Fibroblast of skin of right biceps (primary cell): ENCODE measurements around the gene EXOC3L4.

ENCODE experiments used
- DNase-seq: peaks from one replicate; pipeline ENCODE4 v3.0.0-alpha.2; 2013

The EXOC3L4 gene

DNA sequence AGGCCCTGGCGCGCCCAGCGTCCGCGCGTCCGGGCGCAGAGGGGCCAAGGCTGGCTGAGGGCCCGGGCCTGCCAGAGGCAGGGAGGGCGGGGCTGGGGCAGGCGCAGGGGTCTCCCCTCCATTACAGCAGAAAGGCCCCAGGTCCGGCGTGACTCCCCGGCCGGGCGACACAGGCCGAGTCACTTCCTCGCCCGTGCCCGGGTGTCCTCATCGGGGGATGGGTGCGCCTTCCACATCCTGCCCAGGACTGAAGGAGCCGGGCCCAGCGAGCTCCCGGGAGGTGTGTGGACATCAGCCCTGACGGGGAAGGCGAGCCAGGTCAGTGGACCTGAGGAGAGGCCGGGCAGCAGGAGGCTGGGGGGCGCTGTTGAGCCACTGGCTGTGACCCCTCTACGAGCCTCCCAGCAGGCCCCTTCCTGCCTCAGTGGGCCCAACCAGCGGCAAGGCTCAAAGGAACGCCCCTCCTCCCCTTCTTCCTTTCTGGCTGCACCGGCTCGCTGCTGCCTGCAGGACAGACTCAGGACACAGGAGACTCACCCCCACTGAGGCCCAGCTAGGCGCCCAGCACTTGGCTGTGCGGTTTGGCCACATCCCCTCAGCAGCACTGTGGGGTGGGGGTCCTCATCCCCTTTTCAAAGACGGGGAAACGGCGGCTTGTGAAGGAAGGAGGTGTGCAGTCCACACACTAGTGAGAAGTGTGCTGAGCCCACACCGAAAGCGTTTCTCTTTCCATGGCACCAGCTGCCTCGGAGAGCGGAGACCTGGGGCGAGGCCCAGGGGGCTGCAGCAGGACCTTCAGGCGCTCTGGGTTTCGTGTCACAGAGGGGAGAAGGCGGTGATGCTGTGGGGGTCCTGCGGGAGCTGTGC is 29.3 kb downstream of the EXOC3L4 start:
- DNase-seq = no peak

DNA sequence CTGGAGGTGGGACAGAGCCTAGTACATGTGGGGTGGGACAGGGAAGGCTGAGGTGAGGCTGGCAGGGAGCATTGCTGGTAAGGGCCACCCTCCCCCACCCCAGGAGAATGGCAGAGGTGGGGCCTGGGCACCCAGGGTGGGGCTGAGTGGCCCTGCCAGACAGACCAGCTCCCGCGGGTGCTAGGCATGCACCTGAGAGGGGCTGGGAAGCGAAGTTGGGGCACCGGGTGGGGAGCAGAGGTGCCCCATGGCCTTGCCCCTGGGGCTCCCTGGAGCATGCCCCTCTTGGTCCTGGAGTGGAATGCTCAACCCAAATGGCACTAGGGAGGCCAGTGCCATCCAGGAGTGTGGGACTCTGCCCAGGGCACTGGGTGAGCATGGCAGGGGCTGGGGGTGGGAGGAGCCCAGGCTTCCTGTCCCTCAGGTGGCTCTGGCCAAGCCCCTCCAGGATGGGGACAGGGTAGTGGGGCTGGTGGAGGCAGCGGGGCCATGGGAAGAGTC is 30.0 kb downstream of the EXOC3L4 start:
- no peak for DNase-seq

DNA sequence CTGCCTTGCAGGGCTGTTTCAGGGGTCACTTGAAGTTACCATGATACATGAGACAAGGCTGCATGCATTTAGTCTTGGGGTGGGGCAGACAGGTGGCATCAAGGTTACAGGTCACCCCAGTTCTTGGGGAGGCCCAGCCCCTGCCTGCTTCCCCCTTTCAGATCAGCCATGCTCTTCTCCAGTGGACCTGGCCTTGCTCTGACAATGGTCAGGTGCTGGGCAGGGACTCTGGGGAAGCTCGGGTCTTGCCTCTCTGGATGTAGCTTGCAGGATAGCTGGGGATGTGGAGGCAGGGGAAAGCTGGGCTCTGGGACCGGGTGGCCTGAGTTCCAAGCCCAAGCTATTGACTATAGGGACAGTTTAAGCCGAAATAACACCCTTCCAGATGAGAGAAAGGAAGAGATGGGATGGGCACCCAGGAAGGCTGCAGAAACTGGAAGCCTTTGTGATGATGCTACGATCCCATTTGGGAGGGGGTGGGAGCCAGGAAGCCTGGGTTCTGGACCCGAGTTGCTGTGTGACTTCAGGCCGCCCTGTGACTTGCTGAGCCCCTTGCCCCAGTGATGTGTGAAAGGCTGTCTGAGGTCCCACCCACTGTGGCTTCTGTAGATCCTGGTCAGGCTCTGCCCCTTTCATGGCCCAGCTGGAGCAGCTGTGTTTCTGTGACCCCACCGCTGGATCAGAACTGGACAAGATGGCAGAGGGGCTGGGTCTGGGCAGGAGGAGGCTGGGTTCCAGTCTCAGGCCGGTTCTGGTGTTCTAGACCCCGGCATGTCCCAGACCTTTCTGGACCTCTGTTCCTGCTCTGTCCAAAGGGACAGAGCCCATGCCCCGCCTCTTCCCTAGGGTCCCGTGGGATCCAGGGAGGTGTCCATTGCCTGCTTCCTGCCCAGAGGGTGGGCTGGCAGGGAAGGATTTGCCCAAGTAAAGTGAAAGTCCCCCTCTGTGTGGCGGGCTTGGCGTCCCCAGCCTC is 30.9 kb downstream of the EXOC3L4 start:
- DNase-seq = no peak

DNA sequence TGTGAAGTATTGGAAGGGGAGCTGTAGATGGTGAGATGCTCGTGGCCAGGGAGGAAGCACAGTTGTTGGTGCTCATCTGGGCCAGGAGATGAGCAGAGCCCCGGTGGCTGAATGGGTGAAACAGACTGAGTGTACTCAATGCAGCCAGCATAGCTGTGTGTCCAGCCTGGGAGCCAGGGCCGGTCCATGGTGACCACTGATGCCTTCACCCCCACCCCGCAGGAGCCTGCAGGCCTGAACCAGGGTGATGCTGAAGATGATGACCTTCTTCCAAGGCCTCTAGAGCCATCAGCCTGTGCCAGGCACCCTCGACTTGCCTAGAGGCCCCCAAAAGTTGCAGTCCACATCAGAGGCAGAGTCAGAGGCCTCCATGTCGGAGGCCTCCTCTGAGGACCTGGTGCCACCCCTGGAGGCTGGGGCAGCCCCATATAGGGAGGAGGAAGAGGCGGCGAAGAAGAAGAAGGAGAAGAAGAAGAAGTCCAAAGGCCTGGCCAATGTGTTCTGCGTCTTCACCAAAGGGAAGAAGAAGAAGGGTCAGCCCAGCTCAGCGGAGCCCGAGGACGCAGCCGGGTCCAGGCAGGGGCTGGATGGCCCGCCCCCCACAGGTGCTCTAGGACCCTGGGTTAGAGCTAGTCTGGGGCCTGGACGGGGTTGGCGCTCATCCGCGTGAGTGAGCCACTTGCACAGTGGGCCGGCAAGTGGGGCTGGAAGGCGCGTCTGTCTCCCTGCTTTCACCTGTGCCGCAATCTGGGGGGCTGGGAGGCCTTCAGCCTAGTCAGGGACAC is 31.8 kb downstream of the EXOC3L4 start:
- DNase-seq = no peak

DNA sequence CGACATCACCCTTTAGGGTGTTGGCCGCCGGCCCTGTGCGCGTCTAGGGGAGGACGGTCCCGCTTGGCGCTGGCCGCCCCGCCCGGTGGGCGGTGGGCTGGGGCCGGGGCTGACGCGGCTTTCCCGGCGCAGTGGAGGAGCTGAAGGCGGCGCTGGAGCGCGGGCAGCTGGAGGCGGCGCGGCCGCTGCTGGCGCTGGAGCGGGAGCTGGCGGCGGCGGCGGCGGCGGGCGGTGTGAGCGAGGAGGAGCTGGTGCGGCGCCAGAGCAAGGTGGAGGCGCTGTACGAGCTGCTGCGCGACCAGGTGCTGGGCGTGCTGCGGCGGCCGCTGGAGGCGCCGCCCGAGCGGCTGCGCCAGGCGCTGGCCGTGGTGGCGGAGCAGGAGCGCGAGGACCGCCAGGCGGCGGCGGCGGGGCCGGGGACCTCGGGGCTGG is 32.4 kb downstream of the EXOC3L4 start:
- DNase-seq = peak; percentile 23

DNA sequence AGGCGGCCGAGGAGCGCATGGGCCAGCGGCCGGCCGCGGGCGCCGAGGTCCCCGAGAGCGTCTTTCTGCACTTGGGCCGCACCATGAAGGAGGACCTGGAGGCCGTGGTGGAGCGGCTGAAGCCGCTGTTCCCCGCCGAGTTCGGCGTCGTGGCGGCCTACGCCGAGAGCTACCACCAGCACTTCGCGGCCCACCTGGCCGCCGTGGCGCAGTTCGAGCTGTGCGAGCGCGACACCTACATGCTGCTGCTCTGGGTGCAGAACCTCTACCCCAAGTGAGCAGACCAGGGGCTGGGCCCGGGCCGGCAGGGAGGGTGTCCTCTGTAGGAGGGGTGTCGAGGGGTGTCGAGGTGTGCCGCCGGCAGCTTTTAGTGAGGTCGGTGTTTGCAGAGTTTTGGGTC is 32.8 kb downstream of the EXOC3L4 start:
- DNase-seq = no peak

DNA sequence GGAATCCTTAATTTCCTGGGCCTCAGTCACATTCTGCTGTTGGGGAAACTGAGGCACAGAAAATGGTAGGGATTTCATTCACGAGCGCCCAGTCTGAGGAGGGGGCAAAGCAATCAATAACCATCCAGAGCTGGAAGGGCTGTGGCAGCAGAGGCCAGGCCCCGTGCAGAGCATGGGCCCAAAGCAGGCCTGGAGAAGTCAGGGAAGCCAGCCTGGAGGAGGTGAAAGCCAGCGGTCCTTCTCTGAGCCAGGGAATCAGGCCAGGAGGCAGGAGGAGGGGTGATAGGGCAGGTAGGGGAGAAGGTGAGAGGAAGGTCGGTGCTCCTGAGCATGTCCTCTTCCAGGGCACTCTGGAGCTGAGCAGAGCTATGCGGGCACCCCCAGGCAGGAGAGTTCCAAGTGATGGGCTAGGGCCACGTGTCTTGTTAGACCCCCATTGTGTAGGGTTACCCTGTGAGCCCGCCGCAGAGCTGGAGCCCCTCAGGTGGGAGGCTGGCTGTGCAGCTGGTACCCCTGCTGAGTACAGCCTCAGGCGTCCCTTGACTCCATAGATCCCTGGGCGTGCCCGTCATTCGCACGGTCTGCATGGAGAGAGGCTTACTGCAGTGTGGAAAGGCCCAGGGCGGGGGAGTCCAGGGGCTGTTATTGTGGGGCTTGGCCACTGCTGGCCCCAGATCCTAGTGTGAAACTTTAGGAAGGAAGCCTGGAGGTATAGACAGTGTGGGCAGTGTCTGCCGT is 33.5 kb downstream of the EXOC3L4 start:
- no peak for DNase-seq

DNA sequence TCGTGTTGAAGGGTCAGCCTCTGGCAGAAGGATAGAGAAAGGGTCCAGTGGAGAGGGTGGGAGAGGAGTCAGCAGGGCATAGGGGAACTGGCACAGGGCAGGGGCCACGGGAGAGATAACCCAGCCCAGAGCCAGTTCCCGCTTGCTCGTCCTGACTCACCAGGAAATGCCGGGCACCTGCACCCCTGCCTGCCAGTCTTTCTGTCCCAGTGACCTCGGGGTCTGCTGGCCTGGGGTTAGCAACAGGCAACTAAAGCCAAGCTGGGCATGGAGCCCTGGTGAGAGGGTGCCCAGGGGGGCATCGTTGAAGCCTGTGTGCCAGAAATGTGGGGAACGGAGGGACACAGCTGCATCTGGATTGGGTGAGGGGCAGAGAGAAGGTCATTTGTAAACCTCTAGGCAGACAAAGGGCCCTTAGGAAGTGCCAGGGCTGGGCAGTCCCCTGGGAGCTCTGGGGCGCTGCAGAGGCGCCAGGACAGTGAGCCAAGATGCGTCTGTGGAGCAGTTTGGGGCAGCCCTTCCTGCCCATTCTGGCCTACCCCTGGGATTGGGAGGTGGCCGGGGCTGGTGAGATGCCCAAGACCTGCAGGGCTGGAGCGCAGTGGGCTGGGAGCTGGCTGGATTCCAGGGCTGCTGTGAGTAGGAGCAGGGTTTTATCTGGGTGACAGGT is 34.2 kb downstream of the EXOC3L4 start:
- DNase-seq = no peak

DNA sequence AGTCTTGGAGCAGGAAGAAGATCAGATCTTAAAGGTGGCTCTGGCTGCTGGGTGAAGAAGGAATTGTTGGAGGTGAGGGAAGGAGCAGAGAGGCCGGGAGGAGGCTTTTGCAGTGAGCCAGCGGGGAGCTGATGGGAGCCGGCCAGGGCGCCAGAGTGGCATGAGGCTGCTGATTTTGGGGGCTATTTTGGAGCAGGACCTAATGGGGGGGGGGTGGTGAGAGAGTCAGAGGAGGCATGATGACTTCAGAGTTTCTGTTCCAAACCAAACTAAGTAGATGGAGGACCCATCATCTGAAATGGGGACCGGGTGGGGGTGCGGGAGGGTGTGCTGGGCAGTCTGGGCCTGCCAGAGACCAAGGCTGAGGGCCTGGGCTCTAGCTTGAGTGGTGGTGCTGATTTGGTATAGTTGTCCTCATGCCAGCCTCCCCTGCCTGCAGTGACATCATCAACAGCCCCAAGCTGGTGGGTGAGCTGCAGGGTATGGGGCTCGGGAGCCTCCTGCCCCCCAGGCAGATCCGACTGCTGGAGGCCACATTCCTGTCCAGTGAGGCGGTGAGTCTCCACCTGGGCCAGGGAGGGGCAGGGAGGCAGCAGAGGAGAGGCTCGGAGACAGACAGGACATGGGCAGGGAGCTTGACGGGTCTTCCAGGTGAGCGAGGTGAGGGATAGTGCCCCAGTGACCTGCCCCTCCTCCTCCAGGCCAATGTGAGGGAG is 34.9 kb downstream of the EXOC3L4 start:
- no peak for DNase-seq

DNA sequence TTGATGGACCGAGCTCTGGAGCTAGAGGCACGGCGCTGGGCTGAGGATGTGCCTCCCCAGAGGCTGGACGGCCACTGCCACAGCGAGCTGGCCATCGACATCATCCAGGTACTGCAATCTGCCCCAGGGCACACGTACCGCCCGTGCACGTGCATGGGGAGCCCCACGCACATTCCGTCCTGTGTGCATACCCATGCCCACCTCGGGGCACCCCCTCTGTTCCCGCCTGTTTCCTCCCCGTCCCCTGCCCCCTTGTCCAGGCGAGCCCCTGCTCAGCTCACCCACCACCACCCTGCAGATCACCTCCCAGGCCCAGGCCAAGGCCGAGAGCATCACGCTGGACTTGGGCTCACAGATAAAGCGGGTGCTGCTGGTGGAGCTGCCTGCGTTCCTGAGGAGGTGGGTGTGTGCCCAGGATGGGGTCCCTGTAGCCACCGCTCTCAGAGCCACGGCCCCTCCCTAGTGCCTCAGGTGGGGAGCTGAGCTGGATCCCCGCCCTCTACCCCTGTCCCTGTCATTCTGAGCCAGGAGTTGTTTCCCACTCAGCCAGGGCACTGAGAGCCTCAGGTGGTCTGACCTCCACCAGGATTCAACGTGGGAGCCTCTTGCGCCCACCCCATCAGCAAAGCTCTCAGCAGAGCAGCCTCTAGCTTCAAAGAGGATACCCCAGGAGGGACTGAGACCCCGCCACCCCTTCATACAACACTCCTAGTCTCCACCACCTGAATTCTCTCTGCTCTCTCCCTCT is 35.7 kb downstream of the EXOC3L4 start:
- no peak for DNase-seq

DNA sequence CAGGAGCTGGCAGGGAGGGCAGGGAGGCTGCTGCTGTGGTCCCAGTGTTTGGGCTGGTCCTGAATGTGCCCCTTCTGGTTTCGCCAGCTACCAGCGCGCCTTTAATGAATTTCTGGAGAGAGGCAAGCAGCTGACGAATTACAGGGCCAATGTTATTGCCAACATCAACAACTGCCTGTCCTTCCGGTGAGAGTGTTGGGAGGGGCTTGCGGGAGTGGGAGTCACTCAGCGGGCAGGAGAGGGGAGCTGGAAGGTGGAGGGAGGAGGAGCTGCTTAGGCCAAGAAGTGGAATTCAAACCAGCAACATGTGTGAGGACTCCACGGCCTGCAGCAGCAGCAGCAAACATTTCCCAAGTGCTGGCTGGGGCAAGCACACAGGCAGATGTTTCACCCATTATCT is 36.4 kb downstream of the EXOC3L4 start:
- DNase-seq = peak; percentile 64

DNA sequence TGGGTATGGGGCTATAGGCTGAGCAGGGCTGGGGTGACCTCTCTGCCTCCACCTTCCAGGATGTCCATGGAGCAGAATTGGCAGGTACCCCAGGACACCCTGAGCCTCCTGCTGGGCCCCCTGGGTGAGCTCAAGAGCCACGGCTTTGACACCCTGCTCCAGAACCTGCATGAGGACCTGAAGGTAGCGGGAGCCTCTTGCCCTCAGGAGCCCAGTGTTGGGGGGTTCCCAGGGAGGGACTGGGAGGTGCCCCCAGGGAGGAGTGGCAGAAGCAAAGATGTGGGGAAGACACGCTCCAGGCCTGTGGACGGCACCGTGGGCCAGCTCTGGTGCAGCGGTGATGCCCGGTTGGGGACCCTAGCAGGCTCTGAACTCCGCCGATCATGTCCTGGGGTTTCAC is 37.1 kb downstream of the EXOC3L4 start:
- DNase-seq = no peak

DNA sequence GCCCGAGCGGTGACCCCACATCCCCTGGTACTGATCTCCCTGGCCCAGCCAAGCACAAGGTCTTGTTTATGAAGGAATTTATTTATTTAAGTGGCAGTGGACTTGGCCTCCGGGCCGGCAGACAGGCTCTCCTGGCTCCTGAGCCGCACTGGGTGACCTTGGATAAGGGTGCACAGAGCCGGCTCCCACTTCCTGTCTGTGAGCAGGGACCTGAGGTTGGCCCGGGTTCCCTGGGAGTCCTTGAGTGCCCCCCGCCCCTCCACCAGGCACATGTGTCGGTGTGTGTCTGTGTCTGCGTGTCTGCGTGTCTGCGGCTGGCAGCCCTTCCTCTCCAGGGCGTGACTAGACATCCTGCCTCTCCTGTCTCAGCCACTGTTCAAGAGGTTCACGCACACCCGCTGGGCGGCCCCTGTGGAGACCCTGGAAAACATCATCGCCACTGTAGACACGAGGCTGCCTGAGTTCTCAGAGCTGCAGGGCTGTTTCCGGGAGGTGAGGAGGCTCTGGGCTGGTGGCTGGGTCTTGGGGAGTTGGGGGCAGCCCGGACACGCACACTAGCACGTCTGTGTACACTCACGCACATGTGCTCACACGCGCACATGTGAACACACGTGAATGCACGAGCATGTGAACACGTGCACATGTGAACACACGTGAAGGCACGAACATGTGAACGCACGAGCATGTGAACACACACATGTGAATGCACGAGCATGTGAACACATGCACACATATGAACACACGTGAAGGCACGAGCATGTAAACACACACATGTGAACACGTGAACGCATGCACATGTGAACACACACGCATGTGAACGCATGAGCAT is 38.1 kb downstream of the EXOC3L4 start:
- DNase-seq = no peak

DNA sequence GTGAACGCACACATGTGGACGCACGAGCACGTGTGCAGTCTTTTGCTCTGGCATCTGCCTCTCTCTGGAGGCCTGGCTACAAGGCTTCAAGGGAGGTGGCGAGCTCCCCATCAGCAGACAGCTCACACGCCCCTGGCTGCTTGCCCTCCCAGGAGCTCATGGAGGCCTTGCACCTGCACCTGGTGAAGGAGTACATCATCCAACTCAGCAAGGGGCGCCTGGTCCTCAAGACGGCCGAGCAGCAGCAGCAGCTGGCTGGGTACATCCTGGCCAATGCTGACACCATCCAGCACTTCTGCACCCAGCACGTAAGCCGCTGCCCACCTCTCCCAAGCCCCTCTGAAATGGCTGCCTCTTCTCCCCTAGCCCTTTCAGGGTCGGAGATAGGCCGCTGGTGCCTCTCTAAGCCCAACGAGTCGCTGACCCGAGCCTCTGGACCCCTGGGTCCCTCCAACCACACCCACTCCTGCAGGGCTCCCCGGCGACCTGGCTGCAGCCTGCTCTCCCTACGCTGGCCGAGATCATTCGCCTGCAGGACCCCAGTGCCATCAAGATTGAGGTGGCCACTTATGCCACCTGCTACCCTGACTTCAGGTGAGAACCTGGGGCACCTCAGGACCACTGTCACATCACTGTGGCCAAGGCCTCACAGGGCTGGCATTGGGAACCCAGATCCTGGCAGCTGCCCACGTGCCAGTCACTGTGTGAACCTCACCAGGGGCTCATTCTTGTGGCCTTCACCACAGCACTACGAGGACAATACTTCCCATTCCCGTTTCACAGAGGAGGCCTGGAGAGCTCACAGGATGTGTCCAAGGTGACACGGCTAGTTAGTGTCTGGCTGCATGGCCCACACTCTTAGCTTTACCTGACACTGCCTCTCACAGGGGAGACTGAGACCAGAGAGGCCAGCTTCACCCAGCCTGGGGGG is 39.0 kb downstream of the EXOC3L4 start:
- no peak for DNase-seq

DNA sequence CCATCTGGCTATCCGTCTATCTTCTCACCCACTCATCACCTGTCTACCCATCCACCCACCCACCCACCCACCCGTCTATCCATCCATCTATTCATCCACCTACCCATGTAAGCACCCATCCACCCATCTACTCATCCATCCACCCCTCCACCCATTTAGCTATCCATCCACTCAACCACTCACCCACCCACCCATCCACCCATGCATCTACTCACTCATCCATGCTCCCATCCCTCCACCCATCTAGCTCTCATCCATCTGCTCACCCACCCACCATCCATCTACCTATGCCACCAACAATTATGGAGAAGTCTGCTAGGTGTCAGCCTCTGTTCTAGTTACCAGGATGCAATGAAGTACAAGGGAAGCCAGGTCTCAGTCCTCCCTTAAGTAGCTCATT is 39.9 kb downstream of the EXOC3L4 start:
- no peak for DNase-seq

DNA sequence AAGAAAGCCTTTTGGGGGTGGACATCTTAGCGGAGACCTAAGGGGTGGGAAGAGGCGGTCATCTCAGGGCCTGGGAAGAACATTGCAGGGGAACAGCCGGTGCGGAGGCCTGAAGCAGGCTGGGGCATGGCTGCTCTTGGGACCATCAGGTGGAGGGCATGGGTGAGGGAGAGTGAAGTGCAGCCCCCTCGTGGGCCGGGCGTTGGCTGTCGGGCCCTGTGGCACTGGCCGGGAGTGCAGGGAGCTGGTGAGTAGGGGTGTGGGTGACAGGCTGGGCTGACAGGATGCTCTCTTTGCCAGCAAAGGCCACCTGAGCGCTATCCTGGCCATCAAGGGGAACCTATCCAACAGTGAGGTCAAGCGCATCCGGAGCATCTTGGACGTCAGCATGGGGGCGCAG is 40.4 kb downstream of the EXOC3L4 start:
- no peak for DNase-seq

DNA sequence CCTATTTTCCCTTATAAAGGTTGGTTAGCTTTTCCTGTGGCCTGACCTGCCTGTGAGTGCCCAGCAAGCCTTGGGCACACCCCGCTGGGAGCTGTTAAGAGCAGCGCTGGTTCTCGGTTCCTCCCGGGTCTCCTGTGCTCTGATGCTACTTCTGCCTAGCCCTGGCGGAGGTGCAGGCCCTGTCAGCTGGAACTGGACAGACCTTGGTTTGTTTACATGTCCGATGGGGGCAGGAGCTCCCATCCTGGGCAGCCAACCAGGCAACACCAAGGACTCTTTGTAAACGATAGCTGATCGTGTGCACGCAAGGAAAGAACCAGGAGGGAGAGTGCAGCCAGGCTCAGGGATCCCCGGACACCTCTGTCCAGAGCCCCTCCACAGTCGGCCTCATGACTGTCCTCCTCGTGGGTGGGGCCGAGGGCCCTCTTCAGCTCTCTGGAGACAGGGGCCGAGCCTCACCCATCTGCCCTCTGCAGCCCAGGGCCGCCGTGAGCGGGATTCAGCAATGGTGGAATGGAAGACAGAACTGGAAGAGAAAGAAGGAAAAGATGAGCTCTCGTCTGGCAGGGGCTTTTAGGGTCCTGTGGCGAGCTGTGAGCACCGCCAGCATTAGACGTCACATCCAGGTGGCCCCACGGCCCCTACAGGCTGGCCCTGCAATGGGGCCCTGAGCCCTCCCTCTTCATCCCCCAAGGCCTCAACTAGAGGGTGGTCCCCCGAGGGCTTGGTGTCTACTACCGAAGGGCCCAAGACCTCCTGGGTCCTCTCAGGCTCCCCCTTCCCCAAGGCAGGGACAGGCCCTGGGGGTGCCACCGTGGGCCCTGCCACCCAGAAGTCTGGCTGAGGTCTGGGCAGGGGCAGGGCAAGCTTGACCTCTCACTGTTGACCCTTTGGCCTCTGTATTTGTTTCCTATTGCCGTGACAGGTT is 41.1 kb downstream of the EXOC3L4 start:
- no peak for DNase-seq
